ENCODE results near the gene AAGAB. TPM values are rescaled to one million over a fixed set of nuclear protein-coding genes. Genes with fewer than 3 reads are reported as not detected.

Gene AAGAB
- total RNA-seq, 1 experiment from 2014 or later, result 56.5 TPM

DNA sequence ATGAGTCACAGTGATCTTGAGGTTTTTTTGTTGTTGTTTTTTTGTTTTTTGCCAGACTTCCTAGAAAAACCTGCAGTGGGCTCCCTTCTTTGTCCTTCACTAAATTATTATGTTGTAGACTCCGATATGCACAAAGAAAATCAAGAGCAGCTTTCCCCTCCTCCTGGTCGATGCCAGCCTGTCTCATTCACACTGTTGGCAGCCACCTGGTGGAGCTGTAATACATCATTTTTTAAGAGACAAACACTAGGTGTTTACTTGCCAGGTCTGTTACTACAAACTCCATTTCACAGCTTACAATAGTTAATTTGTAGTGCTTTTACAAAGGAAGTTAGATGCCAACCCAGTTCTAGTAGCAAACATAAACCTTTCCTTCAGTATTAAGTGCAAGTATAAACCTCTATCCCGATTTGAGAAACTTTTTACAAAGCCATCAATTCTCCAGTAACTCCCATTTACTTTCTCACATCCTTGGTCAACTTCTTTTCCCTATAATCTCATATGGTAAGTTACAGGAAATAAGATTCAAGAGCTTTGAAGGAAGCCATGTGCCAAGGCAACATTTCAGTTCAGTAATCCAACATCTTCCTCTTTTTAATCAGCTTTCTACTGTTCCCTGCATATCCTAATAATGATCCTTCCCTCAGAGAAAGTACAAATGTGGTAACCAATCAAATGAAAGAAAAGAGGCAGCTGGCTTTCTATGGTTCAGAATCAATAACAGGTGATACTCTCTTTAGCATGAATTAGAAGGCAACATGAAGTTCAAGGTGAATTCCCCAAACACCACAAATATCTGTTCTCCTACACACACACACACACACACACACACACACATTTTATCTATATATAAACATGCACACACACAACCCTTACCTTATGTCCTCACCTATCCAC, 14.0 kb downstream of the AAGAB start:
- peaks cover 8% of the 10 kb centered on the region; the same call in 1 of the 2 replicates for H3K36me3 ChIP-seq (ENCODE audit: low read depth)
- intact Hi-C loops (cut with micrococcal nuclease; ENCODE audit: unreplicated experiment), result loop anchor here (1.0 to 10.0 kb wide), 2 partner anchors 63 to 594 kb away; no protein-coding TSS in a partner anchor
- peaks cover 89% of the 10 kb centered on the region for H3K79me2 ChIP-seq (ENCODE audit: low read depth)
- no peak for TF ChIP-seq EZH2 (IDR thresholded peaks at IDR 0.05; ENCODE audit: low read depth)
- TF ChIP-seq, protein P1, sequence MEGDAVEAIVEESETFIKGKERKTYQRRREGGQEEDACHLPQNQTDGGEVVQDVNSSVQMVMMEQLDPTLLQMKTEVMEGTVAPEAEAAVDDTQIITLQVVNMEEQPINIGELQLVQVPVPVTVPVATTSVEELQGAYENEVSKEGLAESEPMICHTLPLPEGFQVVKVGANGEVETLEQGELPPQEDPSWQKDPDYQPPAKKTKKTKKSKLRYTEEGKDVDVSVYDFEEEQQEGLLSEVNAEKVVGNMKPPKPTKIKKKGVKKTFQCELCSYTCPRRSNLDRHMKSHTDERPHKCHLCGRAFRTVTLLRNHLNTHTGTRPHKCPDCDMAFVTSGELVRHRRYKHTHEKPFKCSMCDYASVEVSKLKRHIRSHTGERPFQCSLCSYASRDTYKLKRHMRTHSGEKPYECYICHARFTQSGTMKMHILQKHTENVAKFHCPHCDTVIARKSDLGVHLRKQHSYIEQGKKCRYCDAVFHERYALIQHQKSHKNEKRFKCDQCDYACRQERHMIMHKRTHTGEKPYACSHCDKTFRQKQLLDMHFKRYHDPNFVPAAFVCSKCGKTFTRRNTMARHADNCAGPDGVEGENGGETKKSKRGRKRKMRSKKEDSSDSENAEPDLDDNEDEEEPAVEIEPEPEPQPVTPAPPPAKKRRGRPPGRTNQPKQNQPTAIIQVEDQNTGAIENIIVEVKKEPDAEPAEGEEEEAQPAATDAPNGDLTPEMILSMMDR (conservative IDR thresholded peaks at IDR 0.05), result peak; percentile 52; the same call in 1 of the 2 replicates
- no peak overlapping the region for H2AFZ ChIP-seq
- H3K4me2 ChIP-seq, result no peak overlapping the region
- H4K20me1 ChIP-seq (ENCODE audit: insufficient read depth), result peaks cover 6% of the 10 kb centered on the region; the same call in 1 of the 2 replicates
- BruUV-seq (replicated peaks), result no TSS peak
- CTCF ChIA-PET, result interaction anchor here (0.5 kb wide), 1 partner anchor 143 kb away, joined by 3 read pairs; no protein-coding TSS in a partner anchor
- H3K4me1 ChIP-seq (replicated peaks; ENCODE audit: insufficient read depth), result peaks cover 4% of the 10 kb centered on the region
- no peak overlapping the region for H3K4me3 ChIP-seq
- H3K9me2 ChIP-seq (ENCODE audit: insufficient read depth), result no peaks in the 10 kb centered on the region
- POLR2A ChIA-PET (ENCODE audit: unreplicated experiment), result interaction anchor here (0.5 to 0.6 kb wide), 2 partner anchors 62 to 171 kb away, joined by 4 to 5 read pairs; no protein-coding TSS in a partner anchor
- peaks cover 5% of the 10 kb centered on the region; the same call in 1 of the 2 replicates for H3F3A ChIP-seq (ENCODE audit: insufficient read depth, low read depth)
- no peaks in the 10 kb centered on the region for H3K9me3 ChIP-seq (ENCODE audit: insufficient read depth, low read depth)
- peak in 1 of 2 experiments; percentile 11 for DNase-seq
- H3K27me3 ChIP-seq (ENCODE audit: insufficient read depth, low read depth), result no peaks in the 10 kb centered on the region
- H3K27ac ChIP-seq, result no peak overlapping the region

DNA sequence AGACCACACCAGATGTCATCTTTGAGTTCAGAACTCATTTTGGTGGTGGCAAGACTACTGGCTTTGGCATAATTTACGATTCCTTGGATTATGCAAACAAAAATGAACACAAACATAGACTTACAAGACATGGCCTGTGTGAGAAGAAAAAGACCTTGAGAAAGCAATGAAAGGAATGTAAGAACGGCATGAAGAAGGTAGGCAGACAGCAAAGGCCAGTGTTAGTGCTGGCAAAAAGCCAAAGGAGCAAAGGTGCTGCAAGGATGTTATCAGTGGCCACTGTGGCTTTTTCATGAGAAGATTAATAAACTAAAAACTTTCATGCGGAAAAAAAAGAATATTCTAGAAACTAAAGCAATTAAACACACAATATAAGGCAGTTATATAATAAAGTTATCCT, 21.9 kb downstream of the AAGAB start:
- H3K27ac ChIP-seq, result no peak overlapping the region
- TF ChIP-seq EZH2 (IDR thresholded peaks at IDR 0.05; ENCODE audit: low read depth), result no peak
- TF ChIP-seq, protein P1 (conservative IDR thresholded peaks at IDR 0.05), result no peak
- no peaks in the 10 kb centered on the region for H3K27me3 ChIP-seq (ENCODE audit: insufficient read depth, low read depth)
- peaks cover 14% of the 10 kb centered on the region; the same call in 1 of the 2 replicates for H3K36me3 ChIP-seq (ENCODE audit: low read depth)
- BruUV-seq (replicated peaks), result no TSS peak
- intact Hi-C loops (cut with micrococcal nuclease; ENCODE audit: unreplicated experiment), result no loop called here
- H4K20me1 ChIP-seq (ENCODE audit: insufficient read depth), result no peaks in the 10 kb centered on the region
- H3K4me2 ChIP-seq, result no peak overlapping the region
- H3K9me2 ChIP-seq (ENCODE audit: insufficient read depth), result no peaks in the 10 kb centered on the region
- H3K79me2 ChIP-seq (ENCODE audit: low read depth), result peaks cover 14% of the 10 kb centered on the region
- H3K9me3 ChIP-seq (ENCODE audit: insufficient read depth, low read depth), result no peaks in the 10 kb centered on the region
- H3F3A ChIP-seq (ENCODE audit: insufficient read depth, low read depth), result no peaks in the 10 kb centered on the region
- no peak overlapping the region for H2AFZ ChIP-seq
- ChIA-PET CTCF (no interaction called here), POLR2A (ENCODE audit: unreplicated experiment) (no interaction called here)
- no peaks in the 10 kb centered on the region for H3K4me1 ChIP-seq (replicated peaks; ENCODE audit: insufficient read depth)
- H3K4me3 ChIP-seq, result no peak overlapping the region
- DNase-seq, result no peak

DNA sequence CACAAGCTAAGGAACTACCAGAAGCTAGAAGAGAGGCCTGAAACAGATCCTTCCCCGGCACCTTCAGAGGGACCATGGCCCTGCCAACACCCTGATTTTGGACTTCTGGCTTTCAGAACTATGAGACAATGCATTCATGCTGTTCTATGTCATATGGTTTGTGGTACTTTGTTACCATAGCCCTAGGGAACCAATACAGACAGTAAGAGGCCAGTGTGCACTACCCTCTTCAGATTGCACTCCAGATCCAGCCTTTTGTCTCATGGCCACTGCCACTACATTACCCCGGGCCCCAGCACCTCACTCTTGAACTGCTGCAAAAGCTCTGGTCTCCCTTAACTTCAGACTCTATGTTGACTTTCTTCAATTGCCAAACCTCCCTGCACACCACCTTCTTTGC, 24.0 kb downstream of the AAGAB start:
- Histone ChIP-seq H3K4me2 (no peak overlapping the region), H3K9me2 (ENCODE audit: insufficient read depth) (no peaks in the 10 kb centered on the region), H3K9me3 (ENCODE audit: insufficient read depth, low read depth) (no peaks in the 10 kb centered on the region), H3F3A (ENCODE audit: insufficient read depth, low read depth) (no peaks in the 10 kb centered on the region), H3K36me3 (ENCODE audit: low read depth) (peaks cover 11% of the 10 kb centered on the region; the same call in 1 of the 2 replicates), H3K4me3 (no peak overlapping the region), H3K79me2 (ENCODE audit: low read depth) (no peaks in the 10 kb centered on the region), H3K27me3 (ENCODE audit: insufficient read depth, low read depth) (no peaks in the 10 kb centered on the region), H4K20me1 (ENCODE audit: insufficient read depth) (no peaks in the 10 kb centered on the region), H3K4me1 (replicated peaks; ENCODE audit: insufficient read depth) (no peaks in the 10 kb centered on the region), H3K27ac (no peak overlapping the region), H2AFZ (no peak overlapping the region)
- ChIA-PET CTCF (no interaction called here), POLR2A (ENCODE audit: unreplicated experiment) (interaction anchor here (0.7 kb wide), 1 partner anchor 37 kb away, joined by 3 read pairs; no protein-coding TSS in a partner anchor)
- TF ChIP-seq EZH2 (IDR thresholded peaks at IDR 0.05; ENCODE audit: low read depth), result no peak
- TF ChIP-seq, protein P1 (conservative IDR thresholded peaks at IDR 0.05), result no peak
- DNase-seq, result no peak
- no TSS peak for BruUV-seq (replicated peaks)
- intact Hi-C loops (cut with micrococcal nuclease; ENCODE audit: unreplicated experiment), result no loop called here

Measured in PC-9 (cell line).